GM18873 (cell line): ENCODE results near the gene SLC6A9.

Source experiments
- ATAC-seq: cut with Tn5 transposase; IDR thresholded peaks from one replicate; pipeline ENCODE4 v1.9.1; 2021; ENCODE audit warnings: mild to moderate bottlenecking, moderate library complexity, moderate number of reproducible peaks; ENCODE audit not compliant: unreplicated experiment, low FRiP score

SLC6A9 gene

GRCh38 chr1:44012404-44012803 is 18.9 kb downstream of the SLC6A9 start:
- ATAC-seq, result no peak

GRCh38 chr1:44010935-44011471 is 20.3 kb downstream of the SLC6A9 start:
- ATAC-seq, result no peak

GRCh38 chr1:44008259-44008658 is 23.0 kb downstream of the SLC6A9 start:
- no peak for ATAC-seq

- no peak for ATAC-seq
These were observed 28.6 kb downstream of the SLC6A9 start for GRCh38 chr1:44002606-44003157.

- ATAC-seq, result no peak
These were observed 29.1 kb downstream of the SLC6A9 start for GRCh38 chr1:44002165-44002564.

GRCh38 chr1:44000122-44000665 is 31.1 kb downstream of the SLC6A9 start:
- ATAC-seq, result no peak

GRCh38 chr1:43999455-43999854 is 31.8 kb downstream of the SLC6A9 start:
- no peak for ATAC-seq

GRCh38 chr1:43998000-43998378 is 33.3 kb downstream of the SLC6A9 start:
- ATAC-seq, result no peak

- ATAC-seq, result no peak
These were observed 33.8 kb downstream of the SLC6A9 start for GRCh38 chr1:43997295-43997999.

- ATAC-seq, result no peak
These were observed 34.5 kb downstream of the SLC6A9 start for GRCh38 chr1:43996733-43997115.

GRCh38 chr1:43995984-43996732 is 35.1 kb downstream of the SLC6A9 start:
- no peak for ATAC-seq

- ATAC-seq, result no peak
These were observed 36.2 kb downstream of the SLC6A9 start for GRCh38 chr1:43994794-43995790.

GRCh38 chr1:43994071-43994470 is 37.2 kb downstream of the SLC6A9 start:
- no peak for ATAC-seq

GRCh38 chr1:43993206-43993914 is 37.9 kb downstream of the SLC6A9 start:
- ATAC-seq, result no peak

- no peak for ATAC-seq
These were observed 38.8 kb downstream of the SLC6A9 start for GRCh38 chr1:43992232-43992995.

- ATAC-seq, result no peak
These were observed 39.6 kb downstream of the SLC6A9 start, which contains the start of gene CCDC24 for GRCh38 chr1:43991476-43992231. Gene CCDC24 (plus strand): TSS chr1:43991599. CDS start chr1:43991879, 280 bp downstream.

GRCh38 chr1:43991200-43991475 is 40.1 kb downstream of the SLC6A9 start:
- ATAC-seq, result no peak
